ENCODE results near the gene PPARD.

Gene PPARD

DNA sequence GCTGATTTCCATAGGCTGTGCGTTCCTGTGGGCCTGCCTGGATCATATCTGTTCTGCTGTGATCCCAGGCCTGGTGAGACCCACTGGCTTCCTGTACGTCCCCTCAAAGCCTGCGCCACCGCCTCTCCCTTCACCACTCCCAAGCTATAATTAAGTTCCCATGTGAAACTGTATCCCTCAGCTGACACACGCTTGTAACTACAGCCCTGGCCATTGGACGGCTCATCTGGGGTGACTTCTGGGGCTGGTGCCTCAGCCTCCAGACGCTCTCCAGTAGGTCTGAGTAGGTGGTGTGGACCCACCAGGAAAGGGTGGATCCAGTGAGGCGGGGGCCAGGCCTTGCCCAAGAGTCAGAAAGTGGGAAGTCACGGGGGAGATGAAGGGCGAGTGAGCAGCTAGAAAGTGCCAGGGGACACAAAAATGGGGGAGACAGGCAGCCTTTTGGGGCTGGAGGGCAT, 21.0 kb downstream of the PPARD start:
- TF ChIP-seq TAF1 (IDR thresholded peaks at IDR 0.05; ENCODE audit: low read depth) (peak; percentile 42; the same call in 1 of the 2 replicates), EP300 (IDR thresholded peaks at IDR 0.05; ENCODE audit: borderline replicate concordance) (peak; percentile 74; the same call in 1 of the 2 replicates), ZBTB7A (IDR thresholded peaks at IDR 0.05; ENCODE audit: low read depth) (peak; percentile 79; the same call in 1 of the 2 replicates), YY1 (IDR thresholded peaks at IDR 0.05; ENCODE audit: low read depth) (no peak), TCF12 (IDR thresholded peaks at IDR 0.05; ENCODE audit: low read depth) (peak; percentile 79; the same call in 1 of the 2 replicates), NFIC (IDR thresholded peaks at IDR 0.05) (peak; percentile 41; the same call in 1 of the 2 replicates), EGR1 (IDR thresholded peaks at IDR 0.05) (peak; percentile 62), RAD21 (IDR thresholded peaks at IDR 0.05; ENCODE audit: low read depth) (no peak), FOXM1 (IDR thresholded peaks at IDR 0.05; ENCODE audit: borderline replicate concordance, low read depth) (no peak), CREB1 (IDR thresholded peaks at IDR 0.05; ENCODE audit: low read depth) (no peak), CEBPB (IDR thresholded peaks at IDR 0.05) (peak; percentile 59; the same call in 1 of the 2 replicates), TEAD4 (IDR thresholded peaks at IDR 0.05) (no peak; the same call in 1 of the 2 replicates)
- TF ChIP-seq, protein P1, sequence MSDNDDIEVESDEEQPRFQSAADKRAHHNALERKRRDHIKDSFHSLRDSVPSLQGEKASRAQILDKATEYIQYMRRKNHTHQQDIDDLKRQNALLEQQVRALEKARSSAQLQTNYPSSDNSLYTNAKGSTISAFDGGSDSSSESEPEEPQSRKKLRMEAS (IDR thresholded peaks at IDR 0.05), result 0 out of 2 replicates have a peak, but pooled peaks have one; percentile 46
- TF ChIP-seq, protein P2, sequence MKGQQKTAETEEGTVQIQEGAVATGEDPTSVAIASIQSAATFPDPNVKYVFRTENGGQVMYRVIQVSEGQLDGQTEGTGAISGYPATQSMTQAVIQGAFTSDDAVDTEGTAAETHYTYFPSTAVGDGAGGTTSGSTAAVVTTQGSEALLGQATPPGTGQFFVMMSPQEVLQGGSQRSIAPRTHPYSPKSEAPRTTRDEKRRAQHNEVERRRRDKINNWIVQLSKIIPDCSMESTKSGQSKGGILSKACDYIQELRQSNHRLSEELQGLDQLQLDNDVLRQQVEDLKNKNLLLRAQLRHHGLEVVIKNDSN (IDR thresholded peaks at IDR 0.05), result peak; percentile 81
- TF ChIP-seq, protein P3, sequence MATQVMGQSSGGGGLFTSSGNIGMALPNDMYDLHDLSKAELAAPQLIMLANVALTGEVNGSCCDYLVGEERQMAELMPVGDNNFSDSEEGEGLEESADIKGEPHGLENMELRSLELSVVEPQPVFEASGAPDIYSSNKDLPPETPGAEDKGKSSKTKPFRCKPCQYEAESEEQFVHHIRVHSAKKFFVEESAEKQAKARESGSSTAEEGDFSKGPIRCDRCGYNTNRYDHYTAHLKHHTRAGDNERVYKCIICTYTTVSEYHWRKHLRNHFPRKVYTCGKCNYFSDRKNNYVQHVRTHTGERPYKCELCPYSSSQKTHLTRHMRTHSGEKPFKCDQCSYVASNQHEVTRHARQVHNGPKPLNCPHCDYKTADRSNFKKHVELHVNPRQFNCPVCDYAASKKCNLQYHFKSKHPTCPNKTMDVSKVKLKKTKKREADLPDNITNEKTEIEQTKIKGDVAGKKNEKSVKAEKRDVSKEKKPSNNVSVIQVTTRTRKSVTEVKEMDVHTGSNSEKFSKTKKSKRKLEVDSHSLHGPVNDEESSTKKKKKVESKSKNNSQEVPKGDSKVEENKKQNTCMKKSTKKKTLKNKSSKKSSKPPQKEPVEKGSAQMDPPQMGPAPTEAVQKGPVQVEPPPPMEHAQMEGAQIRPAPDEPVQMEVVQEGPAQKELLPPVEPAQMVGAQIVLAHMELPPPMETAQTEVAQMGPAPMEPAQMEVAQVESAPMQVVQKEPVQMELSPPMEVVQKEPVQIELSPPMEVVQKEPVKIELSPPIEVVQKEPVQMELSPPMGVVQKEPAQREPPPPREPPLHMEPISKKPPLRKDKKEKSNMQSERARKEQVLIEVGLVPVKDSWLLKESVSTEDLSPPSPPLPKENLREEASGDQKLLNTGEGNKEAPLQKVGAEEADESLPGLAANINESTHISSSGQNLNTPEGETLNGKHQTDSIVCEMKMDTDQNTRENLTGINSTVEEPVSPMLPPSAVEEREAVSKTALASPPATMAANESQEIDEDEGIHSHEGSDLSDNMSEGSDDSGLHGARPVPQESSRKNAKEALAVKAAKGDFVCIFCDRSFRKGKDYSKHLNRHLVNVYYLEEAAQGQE (IDR thresholded peaks at IDR 0.05; ENCODE audit: low read depth), result peak; percentile 15; the same call in 1 of the 2 replicates

DNA sequence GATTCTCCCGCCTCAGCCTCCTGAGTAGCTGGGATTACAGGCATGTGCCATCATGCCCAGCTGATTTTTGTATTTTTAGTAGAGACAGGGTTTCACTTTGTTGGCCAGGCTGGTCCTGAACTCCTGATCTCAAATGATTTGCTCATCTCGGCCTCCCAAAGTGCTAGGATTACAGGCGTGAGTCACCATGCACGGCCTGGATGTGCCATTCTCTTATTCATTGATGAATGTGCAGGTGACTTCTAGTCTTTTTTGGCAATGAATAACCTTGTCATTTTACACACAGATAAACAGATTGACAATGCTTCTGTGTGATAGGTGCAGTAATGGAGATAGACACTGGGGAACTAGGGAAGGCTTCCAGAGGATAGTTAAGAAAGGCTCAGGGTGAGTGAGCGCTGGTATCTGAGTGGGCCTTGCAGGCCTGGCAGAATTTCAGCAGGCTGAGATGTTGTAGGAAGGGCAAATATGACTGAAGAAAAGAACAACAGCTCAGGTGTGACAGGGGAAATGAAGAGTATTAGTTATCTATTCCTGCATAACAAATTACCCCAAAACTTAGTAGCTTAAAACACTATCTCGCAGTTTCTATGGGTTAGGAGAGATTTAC, 23.3 kb downstream of the PPARD start:
- TF ChIP-seq TAF1 (IDR thresholded peaks at IDR 0.05; ENCODE audit: low read depth) (no peak), TEAD4 (IDR thresholded peaks at IDR 0.05) (no peak), FOXM1 (IDR thresholded peaks at IDR 0.05; ENCODE audit: borderline replicate concordance, low read depth) (no peak), CREB1 (IDR thresholded peaks at IDR 0.05; ENCODE audit: low read depth) (no peak), NFIC (IDR thresholded peaks at IDR 0.05) (no peak), TCF12 (IDR thresholded peaks at IDR 0.05; ENCODE audit: low read depth) (no peak), CEBPB (IDR thresholded peaks at IDR 0.05) (no peak)
- TF ChIP-seq, protein P3 (IDR thresholded peaks at IDR 0.05; ENCODE audit: low read depth), result no peak

DNA sequence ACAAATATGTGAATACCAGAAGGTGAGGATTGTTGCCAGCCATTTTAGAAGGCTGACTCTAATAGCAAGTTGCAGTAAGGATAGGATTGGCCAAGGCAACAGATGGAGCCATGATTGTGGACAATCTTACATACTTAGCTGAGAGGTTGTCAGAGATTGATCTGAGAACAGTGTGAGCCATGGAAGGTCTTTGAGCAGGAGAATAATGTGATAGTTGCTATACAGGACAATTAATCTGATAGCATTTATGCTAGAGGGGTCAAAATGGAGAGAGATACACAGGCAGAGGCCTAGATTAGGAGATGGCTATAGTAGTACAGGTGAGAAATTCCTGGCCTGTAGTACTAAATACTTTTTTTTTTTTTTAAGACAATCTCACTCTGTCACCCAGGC, 23.8 kb downstream of the PPARD start:
- TF ChIP-seq, protein P2 (IDR thresholded peaks at IDR 0.05), result no peak
- TF ChIP-seq EP300 (IDR thresholded peaks at IDR 0.05; ENCODE audit: borderline replicate concordance), result no peak
- TF ChIP-seq, protein P1 (IDR thresholded peaks at IDR 0.05), result no peak

DNA sequence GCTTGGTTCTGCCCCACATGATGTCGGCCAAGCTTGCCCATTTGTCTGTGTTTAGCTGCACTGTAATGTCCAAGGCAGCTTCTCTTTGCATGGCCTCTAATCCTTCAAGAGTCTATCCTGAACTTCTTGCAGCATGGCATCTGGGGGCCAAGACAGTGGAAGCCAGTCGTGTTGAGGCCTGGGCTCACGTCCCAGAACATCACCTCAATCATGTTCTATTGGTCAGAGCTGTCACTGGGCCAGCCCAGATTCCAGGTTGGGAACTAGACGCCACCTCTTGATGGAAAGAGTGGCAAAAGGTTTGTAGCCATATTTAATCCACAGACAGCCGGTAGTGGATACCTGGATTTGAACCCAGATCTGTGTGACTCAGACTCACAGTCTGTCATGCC, 25.3 kb downstream of the PPARD start:
- TF ChIP-seq CREB1 (IDR thresholded peaks at IDR 0.05; ENCODE audit: low read depth) (no peak), ZBTB7A (IDR thresholded peaks at IDR 0.05; ENCODE audit: low read depth) (no peak), NFIC (IDR thresholded peaks at IDR 0.05) (no peak), EP300 (IDR thresholded peaks at IDR 0.05; ENCODE audit: borderline replicate concordance) (no peak), TAF1 (IDR thresholded peaks at IDR 0.05; ENCODE audit: low read depth) (no peak), TCF12 (IDR thresholded peaks at IDR 0.05; ENCODE audit: low read depth) (no peak), TEAD4 (IDR thresholded peaks at IDR 0.05) (no peak)
- TF ChIP-seq, protein P2 (IDR thresholded peaks at IDR 0.05), result no peak
- TF ChIP-seq, protein P1 (IDR thresholded peaks at IDR 0.05), result no peak
- TF ChIP-seq, protein P3 (IDR thresholded peaks at IDR 0.05; ENCODE audit: low read depth), result no peak
